ENCODE data around the gene HINT1. TPM values are rescaled to one million over a fixed set of nuclear protein-coding genes. Genes with fewer than 3 reads are reported as not detected.

Gene HINT1
- total RNA-seq, 1 donor from 2014 or later, result 196 TPM

GRCh38 chr5:131171276-131171810 is 6.3 kb upstream of the HINT1 start:
- H3K36me3 Mint-ChIP-seq (ENCODE audit: low read depth), result peaks cover 1% of the 10 kb centered on the region
- peak overlapping the region; percentile 97 for H3K27ac Mint-ChIP-seq (ENCODE audit: unreplicated experiment)
- H3K9me3 Mint-ChIP-seq (ENCODE audit: low read depth), result no peaks in the 10 kb centered on the region
- peaks cover 24% of the 10 kb centered on the region for H3K4me1 Mint-ChIP-seq (ENCODE audit: low read depth)
- peak overlapping the region; percentile 97 for H3K4me3 Mint-ChIP-seq (ENCODE audit: unreplicated experiment)
- no peaks in the 10 kb centered on the region for H3K27me3 Mint-ChIP-seq (ENCODE audit: low read depth)
- DNase-seq (ENCODE audit: low spot score), result no peak
- TF ChIP-seq CTCF (IDR thresholded peaks at IDR 0.05), result no peak

DNA sequence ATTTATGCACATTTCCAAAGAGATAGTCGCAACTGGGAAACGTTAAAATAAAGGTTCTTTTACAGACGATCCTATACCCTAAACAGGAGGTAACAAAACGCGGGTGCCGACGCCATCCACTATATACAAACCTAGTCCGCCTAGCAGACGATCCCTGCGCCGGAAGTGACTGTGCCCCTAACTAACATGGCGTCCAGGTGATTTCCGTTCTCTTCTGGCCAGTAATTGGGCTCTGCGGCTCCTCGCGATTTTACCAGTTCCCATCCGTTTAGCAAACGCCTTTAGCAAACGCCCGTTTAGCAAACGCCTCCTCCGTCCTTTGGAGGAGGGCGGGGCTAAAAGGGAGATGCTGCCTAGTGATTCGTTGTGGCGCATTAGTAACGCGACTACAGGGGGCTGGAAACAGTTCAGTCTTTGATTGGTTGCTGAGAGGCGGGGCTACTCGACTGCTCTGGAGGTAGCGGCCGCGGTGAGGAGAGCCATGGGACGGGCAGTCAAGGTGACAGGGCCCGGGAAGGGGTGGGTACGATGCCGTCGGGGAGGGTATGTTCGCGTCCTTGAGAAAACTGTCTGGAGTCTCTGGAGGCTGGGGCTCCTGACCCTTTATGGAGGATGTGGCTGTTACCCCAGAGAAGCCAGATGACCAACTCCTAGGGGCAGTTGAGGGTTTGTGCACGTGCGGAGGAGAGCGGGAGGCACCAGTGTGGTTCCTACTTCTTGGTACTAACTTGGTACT is 5.7 kb upstream of the HINT1 start, which contains the start of gene LYRM7:
LYRM7 (plus strand) TSS at position 405 of the 736 bp plus-strand sequence; CDS start at position 482, 77 bp downstream.
- TF ChIP-seq CTCF (IDR thresholded peaks at IDR 0.05), result peak; percentile 22
- peak within 1 kb of the TSS; percentile 97 for H3K27ac Mint-ChIP-seq (ENCODE audit: unreplicated experiment)
- no peaks in the 10 kb centered on the region for H3K9me3 Mint-ChIP-seq (ENCODE audit: low read depth)
- no peaks in the 10 kb centered on the region for H3K27me3 Mint-ChIP-seq (ENCODE audit: low read depth)
- no peaks in the 10 kb centered on the region for H3K36me3 Mint-ChIP-seq (ENCODE audit: low read depth)
- DNase-seq (ENCODE audit: low spot score), result peak; percentile 97
- peak within 1 kb of the TSS; percentile 97 for H3K4me3 Mint-ChIP-seq (ENCODE audit: unreplicated experiment)
- H3K4me1 Mint-ChIP-seq (ENCODE audit: low read depth), result peaks cover 26% of the 10 kb centered on the region

DNA sequence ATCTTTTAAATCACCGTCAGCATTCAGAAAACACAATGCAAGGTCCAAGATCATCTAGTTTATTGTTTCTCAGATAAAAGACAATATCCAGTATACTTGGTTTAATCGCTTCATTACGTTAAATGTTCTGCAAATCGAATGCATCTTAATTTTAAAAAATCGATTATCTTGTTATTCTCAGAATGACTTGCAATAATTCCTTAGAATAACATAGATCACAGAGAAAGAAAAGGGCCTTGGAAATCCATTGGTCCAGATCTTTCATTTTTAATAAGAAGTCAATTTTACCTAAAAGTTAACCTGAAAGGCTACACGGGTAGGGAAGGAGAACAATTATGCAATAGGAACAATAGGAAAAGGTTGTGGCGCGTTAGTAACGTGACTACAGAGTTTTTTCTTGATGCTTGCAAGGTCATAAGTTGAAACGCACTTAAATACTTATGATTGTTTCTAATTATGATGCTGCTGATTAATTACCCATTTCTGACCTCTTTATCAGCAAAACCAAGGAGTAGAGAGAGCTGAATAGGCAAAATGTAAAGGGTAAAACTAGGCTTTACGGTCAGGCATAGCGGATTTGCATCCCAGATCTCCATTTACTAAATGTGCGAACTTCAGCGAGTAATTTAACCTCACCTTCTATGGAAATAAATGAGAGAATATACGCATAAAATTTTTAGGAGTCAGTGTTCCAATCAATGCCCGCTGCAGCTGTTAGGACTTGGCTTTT is 4.9 kb upstream of the HINT1 start:
- Mint-ChIP-seq H3K27ac (ENCODE audit: unreplicated experiment) (peak overlapping the region; percentile 81), H3K4me3 (ENCODE audit: unreplicated experiment) (peak overlapping the region; percentile 97), H3K9me3 (ENCODE audit: low read depth) (no peaks in the 10 kb centered on the region), H3K36me3 (ENCODE audit: low read depth) (no peaks in the 10 kb centered on the region), H3K4me1 (ENCODE audit: low read depth) (peaks cover 30% of the 10 kb centered on the region), H3K27me3 (ENCODE audit: low read depth) (no peaks in the 10 kb centered on the region)
- DNase-seq (ENCODE audit: low spot score), result no peak
- no peak for TF ChIP-seq CTCF (IDR thresholded peaks at IDR 0.05)

- no peak for DNase-seq (ENCODE audit: low spot score)
- H3K4me3 Mint-ChIP-seq (ENCODE audit: unreplicated experiment), result no peak overlapping the region
- no peak overlapping the region for H3K27ac Mint-ChIP-seq (ENCODE audit: unreplicated experiment)
- no peaks in the 10 kb centered on the region for H3K9me3 Mint-ChIP-seq (ENCODE audit: low read depth)
- TF ChIP-seq CTCF (IDR thresholded peaks at IDR 0.05), result no peak
- H3K27me3 Mint-ChIP-seq (ENCODE audit: low read depth), result no peaks in the 10 kb centered on the region
- H3K36me3 Mint-ChIP-seq (ENCODE audit: low read depth), result no peaks in the 10 kb centered on the region
- peaks cover 40% of the 10 kb centered on the region for H3K4me1 Mint-ChIP-seq (ENCODE audit: low read depth)
Measured at GRCh38 chr5:131167615-131168014, 2.6 kb upstream of the HINT1 start.

Measured in chondrocyte (in vitro differentiated cells).